ENCODE results near the gene WBP2NL.

Gene WBP2NL

DNA sequence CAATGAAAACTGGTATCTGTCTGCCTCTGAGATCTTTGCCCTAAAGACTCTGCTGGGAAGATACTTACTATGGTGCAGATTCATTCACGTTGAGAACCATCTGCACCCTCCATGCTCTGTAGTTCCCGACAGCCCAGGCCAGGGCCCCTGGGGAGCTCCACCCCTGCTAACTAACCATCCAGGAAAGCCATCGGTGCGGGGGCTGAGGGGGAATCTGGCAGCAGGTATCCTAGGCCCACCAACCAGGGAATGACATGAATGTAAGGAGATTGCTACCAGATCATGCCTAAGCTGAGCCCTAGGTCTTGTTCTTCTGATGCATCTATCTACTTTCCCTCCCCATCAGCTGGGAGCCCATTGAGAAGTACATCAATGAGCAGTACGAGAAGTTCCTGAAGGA lies 11.3 kb upstream of the WBP2NL start:
- WGBS, 2 donors (ENCODE audit: extremely low coverage in 2 of 2, insufficient read length in 2 of 2, insufficient replicate concordance in 1 of 2): no CpG with 5 or more reads among the region's 5 CpGs
- H3K4me2 ChIP-seq (ENCODE audit: insufficient read depth, low read length, poor library complexity, severe bottlenecking): no peak overlapping the region
- DNase-seq (ENCODE audit: low spot score): no peak

DNA sequence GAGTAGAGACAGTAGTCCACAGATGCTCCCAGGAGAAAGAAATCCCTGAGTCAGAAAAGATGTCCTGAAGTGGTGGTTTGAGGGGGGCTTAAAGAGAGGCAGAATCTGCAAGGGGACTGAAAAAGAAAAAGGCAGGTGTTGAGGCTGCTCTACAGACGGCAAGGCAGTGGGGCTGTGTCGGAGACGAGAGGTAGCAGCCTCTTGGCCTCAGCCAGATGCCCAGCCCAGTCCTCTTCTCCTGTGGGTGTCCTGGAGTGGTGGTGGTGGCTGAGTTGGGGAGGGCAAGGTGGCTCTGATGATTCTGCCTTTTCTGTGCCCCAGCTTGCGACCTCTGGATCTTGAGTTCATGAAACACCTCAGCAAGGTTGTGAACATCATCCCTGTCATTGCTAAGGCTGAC lies 9.3 kb upstream of the WBP2NL start:
- H3K4me2 ChIP-seq (ENCODE audit: insufficient read depth, low read length, poor library complexity, severe bottlenecking): no peak overlapping the region
- H4K8ac ChIP-seq (ENCODE audit: low read depth, low read length): no peak overlapping the region
- no peak overlapping the region for H3K4me3 ChIP-seq (ENCODE audit: low read length in 2 of 2)
- H3K4ac ChIP-seq (ENCODE audit: low read length): no peak overlapping the region
- H2AFZ ChIP-seq (ENCODE audit: low read length): no peak overlapping the region
- H3K4me1 ChIP-seq (ENCODE audit: control insufficient read depth in 2 of 2, insufficient read depth in 1 of 2, low read depth in 1 of 2, low read length in 2 of 2): no peaks in the 10 kb centered on the region
- no peak overlapping the region for H4K91ac ChIP-seq (ENCODE audit: low read depth, low read length, poor library complexity)
- H3K14ac ChIP-seq (ENCODE audit: low read length): no peak overlapping the region
- H2BK12ac ChIP-seq (ENCODE audit: low read length): no peak overlapping the region
- H3K36me3 ChIP-seq (replicated peaks in 1 of 2; ENCODE audit: control insufficient read depth in 2 of 2, insufficient read depth in 2 of 2, low read length in 2 of 2): peaks cover 29 to 82% of the 10 kb centered on the region in 2 donors
- peak overlapping the region; percentile 38 for H3K18ac ChIP-seq (ENCODE audit: low read length)
- H2BK15ac ChIP-seq (ENCODE audit: low read length): no peak overlapping the region
- no CpG with 5 or more reads among the region's 4 CpGs for WGBS, 2 donors (ENCODE audit: extremely low coverage in 2 of 2, insufficient read length in 2 of 2, insufficient replicate concordance in 1 of 2)
- no peaks in the 10 kb centered on the region for H3K9me3 ChIP-seq (replicated peaks in 1 of 2; ENCODE audit: control insufficient read depth in 2 of 2, insufficient read depth in 1 of 2, low read depth in 1 of 2, low read length in 2 of 2)
- no peak for DNase-seq (ENCODE audit: low spot score)
- no peak overlapping the region for H3K27ac ChIP-seq (replicated peaks; ENCODE audit: low read length)
- no peaks in the 10 kb centered on the region for H3K27me3 ChIP-seq (ENCODE audit: control insufficient read depth in 3 of 3, insufficient read depth in 3 of 3, low read depth in 1 of 3, low read length in 3 of 3)
- no peak overlapping the region for H3K23ac ChIP-seq (ENCODE audit: low read depth, low read length, poor library complexity)
- H3K9ac ChIP-seq (ENCODE audit: low read depth, low read length, poor library complexity): no peak overlapping the region
- no peaks in the 10 kb centered on the region for H3K79me1 ChIP-seq (ENCODE audit: low read depth, low read length)
- H2AK5ac ChIP-seq (ENCODE audit: low read depth, low read length): no peak overlapping the region
- H2BK120ac ChIP-seq (ENCODE audit: low read depth, low read length): no peak overlapping the region
- H2BK5ac ChIP-seq (ENCODE audit: low read length): no peak overlapping the region

More for the DNA sequence above, 11.3 kb upstream of the WBP2NL start:
- Histone ChIP-seq H3K4ac (ENCODE audit: low read length) (no peak overlapping the region), H2BK5ac (ENCODE audit: low read length) (no peak overlapping the region), H2AK5ac (ENCODE audit: low read depth, low read length) (no peak overlapping the region), H3K27ac (replicated peaks; ENCODE audit: low read length) (no peak overlapping the region), H2AFZ (ENCODE audit: low read length) (no peak overlapping the region), H3K14ac (ENCODE audit: low read length) (no peak overlapping the region), H3K23ac (ENCODE audit: low read depth, low read length, poor library complexity) (no peak overlapping the region), H3K9me3 (replicated peaks in 1 of 2; ENCODE audit: control insufficient read depth in 2 of 2, insufficient read depth in 1 of 2, low read depth in 1 of 2, low read length in 2 of 2) (no peaks in the 10 kb centered on the region), H4K8ac (ENCODE audit: low read depth, low read length) (no peak overlapping the region), H3K79me1 (ENCODE audit: low read depth, low read length) (no peaks in the 10 kb centered on the region), H3K27me3 (ENCODE audit: control insufficient read depth in 3 of 3, insufficient read depth in 3 of 3, low read depth in 1 of 3, low read length in 3 of 3) (no peaks in the 10 kb centered on the region), H3K36me3 (replicated peaks in 1 of 2; ENCODE audit: control insufficient read depth in 2 of 2, insufficient read depth in 2 of 2, low read length in 2 of 2) (peaks cover 20 to 79% of the 10 kb centered on the region in 2 donors), H3K4me1 (ENCODE audit: control insufficient read depth in 2 of 2, insufficient read depth in 1 of 2, low read depth in 1 of 2, low read length in 2 of 2) (peaks cover 0 to 3% of the 10 kb centered on the region in 2 donors), H2BK15ac (ENCODE audit: low read length) (no peak overlapping the region), H3K18ac (ENCODE audit: low read length) (no peak overlapping the region), H2BK12ac (ENCODE audit: low read length) (no peak overlapping the region), H4K91ac (ENCODE audit: low read depth, low read length, poor library complexity) (no peak overlapping the region), H3K9ac (ENCODE audit: low read depth, low read length, poor library complexity) (no peak overlapping the region), H3K4me3 (ENCODE audit: low read length in 2 of 2) (no peak overlapping the region), H2BK120ac (ENCODE audit: low read depth, low read length) (no peak overlapping the region)

GRCh38 chr22:41991111-41991510 lies 7.5 kb upstream of the WBP2NL start:
- Histone ChIP-seq H3K23ac (ENCODE audit: low read depth, low read length, poor library complexity) (no peak overlapping the region), H3K27ac (replicated peaks; ENCODE audit: low read length) (no peak overlapping the region), H4K8ac (ENCODE audit: low read depth, low read length) (no peak overlapping the region), H2AK5ac (ENCODE audit: low read depth, low read length) (no peak overlapping the region), H3K36me3 (replicated peaks in 1 of 2; ENCODE audit: control insufficient read depth in 2 of 2, insufficient read depth in 2 of 2, low read length in 2 of 2) (peaks cover 37 to 89% of the 10 kb centered on the region in 2 donors), H3K14ac (ENCODE audit: low read length) (no peak overlapping the region), H2BK120ac (ENCODE audit: low read depth, low read length) (no peak overlapping the region), H3K4me3 (ENCODE audit: low read length in 2 of 2) (no peak overlapping the region), H3K4me1 (ENCODE audit: control insufficient read depth in 2 of 2, insufficient read depth in 1 of 2, low read depth in 1 of 2, low read length in 2 of 2) (no peaks in the 10 kb centered on the region), H3K9ac (ENCODE audit: low read depth, low read length, poor library complexity) (no peak overlapping the region), H3K79me1 (ENCODE audit: low read depth, low read length) (no peaks in the 10 kb centered on the region), H2BK12ac (ENCODE audit: low read length) (no peak overlapping the region), H2BK5ac (ENCODE audit: low read length) (no peak overlapping the region), H3K4ac (ENCODE audit: low read length) (no peak overlapping the region), H2AFZ (ENCODE audit: low read length) (no peak overlapping the region), H3K4me2 (ENCODE audit: insufficient read depth, low read length, poor library complexity, severe bottlenecking) (no peak overlapping the region), H4K91ac (ENCODE audit: low read depth, low read length, poor library complexity) (no peak overlapping the region), H3K27me3 (ENCODE audit: control insufficient read depth in 3 of 3, insufficient read depth in 3 of 3, low read depth in 1 of 3, low read length in 3 of 3) (no peaks in the 10 kb centered on the region), H3K18ac (ENCODE audit: low read length) (no peak overlapping the region), H3K9me3 (replicated peaks in 1 of 2; ENCODE audit: control insufficient read depth in 2 of 2, insufficient read depth in 1 of 2, low read depth in 1 of 2, low read length in 2 of 2) (no peaks in the 10 kb centered on the region), H2BK15ac (ENCODE audit: low read length) (no peak overlapping the region)
- DNase-seq (ENCODE audit: low spot score): no peak
- no CpG with 5 or more reads among the region's 7 CpGs for WGBS, 2 donors (ENCODE audit: extremely low coverage in 2 of 2, insufficient read length in 2 of 2, insufficient replicate concordance in 1 of 2)

DNA sequence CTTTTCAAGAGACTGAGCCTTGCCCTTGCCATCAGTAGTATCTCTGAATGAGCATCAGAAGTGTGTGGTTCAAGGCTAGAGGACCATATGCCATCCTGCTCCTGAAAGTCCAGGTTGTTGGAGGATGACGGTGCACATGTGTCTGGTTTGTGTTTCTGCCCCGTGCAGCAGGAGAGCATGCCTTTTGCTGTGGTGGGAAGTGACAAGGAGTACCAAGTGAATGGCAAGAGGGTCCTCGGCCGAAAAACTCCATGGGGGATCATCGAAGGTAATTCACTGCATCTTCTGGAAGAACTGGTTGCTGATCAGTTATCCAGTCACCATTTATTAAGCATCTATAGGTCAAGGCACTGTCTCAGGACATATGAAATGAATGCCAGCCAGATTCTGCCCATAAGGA lies 6.1 kb upstream of the WBP2NL start:
- Histone ChIP-seq H3K4me3 (ENCODE audit: low read length in 2 of 2) (no peak overlapping the region), H3K14ac (ENCODE audit: low read length) (no peak overlapping the region), H2BK15ac (ENCODE audit: low read length) (no peak overlapping the region), H3K79me1 (ENCODE audit: low read depth, low read length) (no peaks in the 10 kb centered on the region), H2AFZ (ENCODE audit: low read length) (no peak overlapping the region), H3K4me1 (ENCODE audit: control insufficient read depth in 2 of 2, insufficient read depth in 1 of 2, low read depth in 1 of 2, low read length in 2 of 2) (no peaks in the 10 kb centered on the region), H4K91ac (ENCODE audit: low read depth, low read length, poor library complexity) (no peak overlapping the region), H3K4me2 (ENCODE audit: insufficient read depth, low read length, poor library complexity, severe bottlenecking) (no peak overlapping the region), H2AK5ac (ENCODE audit: low read depth, low read length) (no peak overlapping the region), H4K8ac (ENCODE audit: low read depth, low read length) (no peak overlapping the region), H2BK12ac (ENCODE audit: low read length) (no peak overlapping the region), H3K18ac (ENCODE audit: low read length) (no peak overlapping the region), H3K9me3 (replicated peaks in 1 of 2; ENCODE audit: control insufficient read depth in 2 of 2, insufficient read depth in 1 of 2, low read depth in 1 of 2, low read length in 2 of 2) (no peaks in the 10 kb centered on the region), H3K27me3 (ENCODE audit: control insufficient read depth in 3 of 3, insufficient read depth in 3 of 3, low read depth in 1 of 3, low read length in 3 of 3) (no peaks in the 10 kb centered on the region), H3K36me3 (replicated peaks in 1 of 2; ENCODE audit: control insufficient read depth in 2 of 2, insufficient read depth in 2 of 2, low read length in 2 of 2) (peaks cover 36 to 94% of the 10 kb centered on the region in 2 donors), H3K27ac (replicated peaks; ENCODE audit: low read length) (no peak overlapping the region), H3K9ac (ENCODE audit: low read depth, low read length, poor library complexity) (no peak overlapping the region), H3K4ac (ENCODE audit: low read length) (no peak overlapping the region), H2BK120ac (ENCODE audit: low read depth, low read length) (no peak overlapping the region), H3K23ac (ENCODE audit: low read depth, low read length, poor library complexity) (no peak overlapping the region), H2BK5ac (ENCODE audit: low read length) (no peak overlapping the region)
- no peak for DNase-seq (ENCODE audit: low spot score)
- no CpG with 5 or more reads among the region's 5 CpGs for WGBS, 2 donors (ENCODE audit: extremely low coverage in 2 of 2, insufficient read length in 2 of 2, insufficient replicate concordance in 1 of 2)

All from neuronal stem cell (in vitro differentiated cells).